GM23338 (cell line): ENCODE measurements around the gene PALM.

Experiments
- CREB1 ChIP-seq: fragments of 250-450 bp; sonication (Bioruptor Pico); IDR thresholded peaks from 2 replicates; pipeline ENCODE4 v1.5.0; 2020; ENCODE audit warnings: low read depth, mild to moderate bottlenecking, moderate library complexity
- CTCF ChIP-seq, 2 experiments: fragments of 200-600 bp in 1 of 2; sonication (generic) in 1 of 2; conservative IDR thresholded peaks; 2 replicates each; pipeline versions ENCODE4 v1.5.1 to v1.6.1; 2016 to 2017; ENCODE audit warnings: antibody characterized with exemption in 2 of 2, low read depth in 2 of 2, mild to moderate bottlenecking in 2 of 2, moderate library complexity in 1 of 2
- ETS1 ChIP-seq: IDR thresholded peaks from 2 replicates; pipeline ENCODE4 v1.6.1; 2016; ENCODE audit warnings: antibody characterized with exemption
- EZH2 ChIP-seq: fragments of 200-600 bp; sonication (generic); IDR thresholded peaks from one replicate; pipeline ENCODE4 v1.8.0; 2017; ENCODE audit warnings: antibody characterized with exemption, mild to moderate bottlenecking, low read depth; ENCODE audit not compliant: unreplicated experiment
- EZH2phosphoT487 ChIP-seq: fragments of 200-600 bp; sonication (generic); IDR thresholded peaks from one replicate; pipeline ENCODE4 v1.8.1; 2018; ENCODE audit warnings: antibody characterized with exemption; ENCODE audit not compliant: unreplicated experiment
- POLR2AphosphoS5 ChIP-seq: IDR thresholded peaks from 2 replicates; pipeline ENCODE4 v1.6.1; 2016; ENCODE audit warnings: antibody characterized with exemption, low read depth
- ZNF331 ChIP-seq: fragments of 250-450 bp; sonication (Bioruptor Pico); IDR thresholded peaks from 2 replicates; pipeline ENCODE4 v1.5.0; 2020; ENCODE audit warnings: low read depth, mild to moderate bottlenecking, moderate library complexity

GRCh38 chr19:769616-770015 lies 60.9 kb downstream of the PALM start:
- TF ChIP-seq EZH2 (no peak), CTCF (conservative IDR thresholded peaks at IDR 0.05; ENCODE audit: low read depth in 2 of 2) (no peak), CREB1 (CRISPR knock-in tag) (no peak), POLR2AphosphoS5 (no peak), EZH2phosphoT487 (no peak), ZNF331 (CRISPR knock-in tag) (no peak), ETS1 (no peak)
